ENCODE measurements around the gene PARP4. TPM values are rescaled to one million over a fixed set of nuclear protein-coding genes. Genes with fewer than 3 reads are reported as not detected.
"Not testable (repeated sequence)": the region's sequence is repeated elsewhere in the genome, so short reads cannot be mapped to it uniquely, and the experiment has no call there.

The PARP4 gene
- total and polyA plus RNA-seq, 2 donors (not counting 1 experiment from before 2014, with no cell fraction given): 41.2 to 41.8 TPM

- Histone ChIP-seq H3K79me2 (ENCODE audit: control insufficient read depth, insufficient read depth, low read length) (no peaks in the 10 kb centered on the region), H3K27me3 (ENCODE audit: control insufficient read depth, insufficient read depth, low read length) (no peaks in the 10 kb centered on the region), H3K4me1 (ENCODE audit: control insufficient read depth, extremely low read depth, insufficient read depth, low read length) (no peaks in the 10 kb centered on the region), H3K27ac (ENCODE audit: insufficient read depth, low read length) (no peak overlapping the region), H3K9ac (ENCODE audit: insufficient read depth, low read length) (no peak overlapping the region), H3K4me3 (replicated peaks in 1 of 4; ENCODE audit: control extremely low read depth in 1 of 4, insufficient read depth in 1 of 4, low read depth in 3 of 4, low read length in 4 of 4) (no peak overlapping the region), H3K4me2 (ENCODE audit: extremely low read depth, insufficient read depth, low read length) (no peak overlapping the region), H3K9me3 (ENCODE audit: control insufficient read depth, insufficient read depth, low read depth, low read length) (no peaks in the 10 kb centered on the region), H2AFZ (ENCODE audit: low read length) (no peak overlapping the region), H4K20me1 (ENCODE audit: control insufficient read depth, extremely low read depth, insufficient read depth, low read length) (no peaks in the 10 kb centered on the region), H3K36me3 (ENCODE audit: control insufficient read depth, insufficient read depth, low read length) (peaks cover 10% of the 10 kb centered on the region)
- no peak for DNase-seq (ENCODE audit: low read depth in 2 of 2)
- TF ChIP-seq CTCF (conservative IDR thresholded peaks at IDR 0.05 in 1 of 2, IDR thresholded peaks at IDR 0.05 in 1 of 2; ENCODE audit: low read depth in 1 of 2, low read length in 2 of 2): no peak
- TF ChIP-seq EZH2 (IDR thresholded peaks at IDR 0.05; ENCODE audit: low read length, missing control alignments): no peak
These were observed 22.9 kb downstream of the PARP4 start for GRCh38 chr13:24489721-24490120.

- H2AFZ ChIP-seq (ENCODE audit: low read length); H4K20me1 ChIP-seq (ENCODE audit: control insufficient read depth, extremely low read depth, insufficient read depth, low read length); H3K79me2 ChIP-seq (ENCODE audit: control insufficient read depth, insufficient read depth, low read length); H3K9ac ChIP-seq (ENCODE audit: insufficient read depth, low read length); H3K9me3 ChIP-seq (ENCODE audit: control insufficient read depth, insufficient read depth, low read depth, low read length); H3K4me3 ChIP-seq (replicated peaks in 1 of 4; ENCODE audit: control extremely low read depth in 1 of 4, insufficient read depth in 1 of 4, low read depth in 3 of 4, low read length in 4 of 4); H3K36me3 ChIP-seq (ENCODE audit: control insufficient read depth, insufficient read depth, low read length); H3K27ac ChIP-seq (ENCODE audit: insufficient read depth, low read length); H3K4me2 ChIP-seq (ENCODE audit: extremely low read depth, insufficient read depth, low read length); H3K27me3 ChIP-seq (ENCODE audit: control insufficient read depth, insufficient read depth, low read length); H3K4me1 ChIP-seq (ENCODE audit: control insufficient read depth, extremely low read depth, insufficient read depth, low read length): not testable (repeated sequence)
- peak in 1 of 2 donors; percentile 25 for DNase-seq (ENCODE audit: low read depth in 2 of 2)
These were observed 24.5 kb downstream of the PARP4 start for GRCh38 chr13:24488092-24488491.

- H3K4me3 ChIP-seq (replicated peaks in 1 of 4; ENCODE audit: control extremely low read depth in 1 of 4, insufficient read depth in 1 of 4, low read depth in 3 of 4, low read length in 4 of 4); H3K27me3 ChIP-seq (ENCODE audit: control insufficient read depth, insufficient read depth, low read length); H4K20me1 ChIP-seq (ENCODE audit: control insufficient read depth, extremely low read depth, insufficient read depth, low read length); H3K4me1 ChIP-seq (ENCODE audit: control insufficient read depth, extremely low read depth, insufficient read depth, low read length); H3K4me2 ChIP-seq (ENCODE audit: extremely low read depth, insufficient read depth, low read length); H3K9ac ChIP-seq (ENCODE audit: insufficient read depth, low read length); H3K36me3 ChIP-seq (ENCODE audit: control insufficient read depth, insufficient read depth, low read length); H3K27ac ChIP-seq (ENCODE audit: insufficient read depth, low read length); H3K9me3 ChIP-seq (ENCODE audit: control insufficient read depth, insufficient read depth, low read depth, low read length); H2AFZ ChIP-seq (ENCODE audit: low read length); H3K79me2 ChIP-seq (ENCODE audit: control insufficient read depth, insufficient read depth, low read length): not testable (repeated sequence)
- peak in 1 of 2 donors; percentile 75 for DNase-seq (ENCODE audit: low read depth in 2 of 2)
These were observed 26.4 kb downstream of the PARP4 start for GRCh38 chr13:24486017-24486657.

- TF ChIP-seq EZH2 (IDR thresholded peaks at IDR 0.05; ENCODE audit: low read length, missing control alignments) (no peak), CTCF (conservative IDR thresholded peaks at IDR 0.05 in 1 of 2, IDR thresholded peaks at IDR 0.05 in 1 of 2; ENCODE audit: low read depth in 1 of 2, low read length in 2 of 2) (no peak)
- H3K9ac ChIP-seq (ENCODE audit: insufficient read depth, low read length): no peak overlapping the region
- no peak overlapping the region for H3K4me2 ChIP-seq (ENCODE audit: extremely low read depth, insufficient read depth, low read length)
- H3K9me3 ChIP-seq (ENCODE audit: control insufficient read depth, insufficient read depth, low read depth, low read length): no peaks in the 10 kb centered on the region
- no peaks in the 10 kb centered on the region for H4K20me1 ChIP-seq (ENCODE audit: control insufficient read depth, extremely low read depth, insufficient read depth, low read length)
- peaks cover 10% of the 10 kb centered on the region for H3K36me3 ChIP-seq (ENCODE audit: control insufficient read depth, insufficient read depth, low read length)
- no peaks in the 10 kb centered on the region for H3K27me3 ChIP-seq (ENCODE audit: control insufficient read depth, insufficient read depth, low read length)
- no peak overlapping the region for H2AFZ ChIP-seq (ENCODE audit: low read length)
- no peak overlapping the region for H3K4me3 ChIP-seq (replicated peaks in 1 of 4; ENCODE audit: control extremely low read depth in 1 of 4, insufficient read depth in 1 of 4, low read depth in 3 of 4, low read length in 4 of 4)
- no peak overlapping the region for H3K27ac ChIP-seq (ENCODE audit: insufficient read depth, low read length)
- DNase-seq (ENCODE audit: low read depth in 2 of 2): no peak
- H3K4me1 ChIP-seq (ENCODE audit: control insufficient read depth, extremely low read depth, insufficient read depth, low read length): no peaks in the 10 kb centered on the region
- no peaks in the 10 kb centered on the region for H3K79me2 ChIP-seq (ENCODE audit: control insufficient read depth, insufficient read depth, low read length)
These were observed 38.9 kb downstream of the PARP4 start for GRCh38 chr13:24473686-24474085.

- not testable (repeated sequence) for H2AFZ ChIP-seq (ENCODE audit: low read length); H4K20me1 ChIP-seq (ENCODE audit: control insufficient read depth, extremely low read depth, insufficient read depth, low read length); H3K79me2 ChIP-seq (ENCODE audit: control insufficient read depth, insufficient read depth, low read length); H3K4me1 ChIP-seq (ENCODE audit: control insufficient read depth, extremely low read depth, insufficient read depth, low read length); H3K4me3 ChIP-seq (replicated peaks in 1 of 4; ENCODE audit: control extremely low read depth in 1 of 4, insufficient read depth in 1 of 4, low read depth in 3 of 4, low read length in 4 of 4); H3K9ac ChIP-seq (ENCODE audit: insufficient read depth, low read length); H3K27me3 ChIP-seq (ENCODE audit: control insufficient read depth, insufficient read depth, low read length); H3K27ac ChIP-seq (ENCODE audit: insufficient read depth, low read length); H3K9me3 ChIP-seq (ENCODE audit: control insufficient read depth, insufficient read depth, low read depth, low read length); H3K4me2 ChIP-seq (ENCODE audit: extremely low read depth, insufficient read depth, low read length); H3K36me3 ChIP-seq (ENCODE audit: control insufficient read depth, insufficient read depth, low read length)
- peak in 1 of 2 donors; percentile 25 for DNase-seq (ENCODE audit: low read depth in 2 of 2)
These were observed 40.4 kb downstream of the PARP4 start for GRCh38 chr13:24472129-24472528.

All from fibroblast of lung (primary cell).